DND-41 (cell line): ENCODE results near the gene TTC28.
"Not testable (repeated sequence)": the region's sequence is repeated elsewhere in the genome, so short reads cannot be mapped to it uniquely, and the experiment has no call there.

Experiments used
- ATAC-seq: fragments of 200-7000 bp; cut with Tn5 transposase; 3 replicates; pipeline ENCODE4 v1.9.1; 2021; ENCODE audit warnings: low read depth; ENCODE audit not compliant: insufficient read depth
- DNase-seq: peaks from one replicate; pipeline ENCODE4 v3.0.0-alpha.2; 2020
- H2AFZ ChIP-seq: 2 replicates; pipeline ENCODE4 v1.6.0; 2012; ENCODE audit warnings: low read depth, low read length
- H3K27ac ChIP-seq: 2 replicates; pipeline ENCODE4 v1.5.1; 2012; ENCODE audit warnings: low read length, inconsistent platforms
- H3K27me3 ChIP-seq: fragments of 200-600 bp; sonication (generic); 2 replicates; pipeline ENCODE4 v1.6.0; 2012; ENCODE audit warnings: low read length, mild to moderate bottlenecking, inconsistent platforms; ENCODE audit not compliant: insufficient read depth, poor library complexity
- H3K36me3 ChIP-seq: 2 replicates; pipeline ENCODE4 v1.5.1; 2012; ENCODE audit warnings: low read length, inconsistent platforms; ENCODE audit not compliant: insufficient read depth
- H3K4me1 ChIP-seq: 2 replicates; pipeline ENCODE4 v1.5.1; 2012; ENCODE audit warnings: mild to moderate bottlenecking, low read length; ENCODE audit not compliant: insufficient read depth
- H3K4me2 ChIP-seq: 2 replicates; pipeline ENCODE4 v1.6.0; 2012; ENCODE audit warnings: mild to moderate bottlenecking, moderate library complexity, low read length, inconsistent platforms; ENCODE audit not compliant: insufficient read depth
- H3K4me3 ChIP-seq, 2 experiments: fragments of 200-600 bp in 1 of 2; shearing (Covaris generic) in 1 of 2; 2 replicates each; pipeline ENCODE4 v1.5.1; 2012 to 2016; ENCODE audit warnings: inconsistent platforms in 2 of 2, low read length in 2 of 2, mild to moderate bottlenecking in 2 of 2, low read depth in 1 of 2, moderate library complexity in 1 of 2
- H3K79me2 ChIP-seq: 2 replicates; pipeline ENCODE4 v1.6.0; 2012; ENCODE audit warnings: low read length, inconsistent platforms; ENCODE audit not compliant: insufficient read depth
- H3K9ac ChIP-seq: 2 replicates; pipeline ENCODE4 v1.6.0; 2012; ENCODE audit warnings: low read depth, mild to moderate bottlenecking, inconsistent platforms, low read length, moderate library complexity
- H3K9me3 ChIP-seq: 2 replicates; pipeline ENCODE4 v1.5.1; 2012; ENCODE audit warnings: low read length, moderate library complexity, mild to moderate bottlenecking, inconsistent platforms; ENCODE audit not compliant: insufficient read depth, severe bottlenecking
- H4K20me1 ChIP-seq: 2 replicates; pipeline ENCODE4 v1.6.0; 2012; ENCODE audit warnings: low read length; ENCODE audit not compliant: insufficient read depth
- EZH2 ChIP-seq: IDR thresholded peaks from 3 replicates; pipeline ENCODE4 v1.6.1; 2012; ENCODE audit warnings: borderline replicate concordance, low read depth, mild to moderate bottlenecking, moderate library complexity, low read length, inconsistent platforms; ENCODE audit not compliant: severe bottlenecking
- TF ChIP-seq, protein P1 (sequence below): IDR thresholded peaks from 2 replicates; pipeline ENCODE4 v1.5.1; 2012; ENCODE audit warnings: borderline replicate concordance, low read length, moderate library complexity, mild to moderate bottlenecking; ENCODE audit not compliant: poor library complexity, severe bottlenecking; ENCODE audit errors: extremely low read depth

The TTC28 gene

DNA sequence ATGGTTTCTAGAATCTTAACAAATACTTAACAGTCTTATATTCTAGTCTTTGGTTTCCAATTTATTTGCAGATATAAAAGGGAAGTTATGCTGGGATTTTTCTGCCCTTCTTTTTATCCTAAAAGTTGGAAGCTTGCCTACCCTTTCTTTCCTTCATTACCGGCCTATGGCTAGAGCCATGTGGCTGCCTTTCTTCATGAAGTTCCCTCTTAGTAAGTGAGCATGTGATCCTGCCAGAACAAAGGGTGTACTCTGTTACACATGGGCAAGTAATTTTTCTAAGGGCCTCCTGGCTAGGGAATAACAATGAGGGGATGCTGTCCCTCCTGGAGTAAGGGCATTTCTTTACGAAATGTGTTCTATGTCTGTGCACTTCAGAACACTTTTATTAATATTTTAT lies 508.5 kb downstream of the TTC28 start:
- no peak for ATAC-seq
- H3K4me3 ChIP-seq: no peak overlapping the region
- H3K36me3 ChIP-seq: no peaks in the 10 kb centered on the region; the same call in 1 of the 2 replicates
- H3K4me2 ChIP-seq: no peak overlapping the region
- no peak for DNase-seq
- peaks cover 39% of the 10 kb centered on the region for H3K79me2 ChIP-seq
- H2AFZ ChIP-seq: no peak overlapping the region
- no peaks in the 10 kb centered on the region for H3K9me3 ChIP-seq
- TF ChIP-seq, protein P1, sequence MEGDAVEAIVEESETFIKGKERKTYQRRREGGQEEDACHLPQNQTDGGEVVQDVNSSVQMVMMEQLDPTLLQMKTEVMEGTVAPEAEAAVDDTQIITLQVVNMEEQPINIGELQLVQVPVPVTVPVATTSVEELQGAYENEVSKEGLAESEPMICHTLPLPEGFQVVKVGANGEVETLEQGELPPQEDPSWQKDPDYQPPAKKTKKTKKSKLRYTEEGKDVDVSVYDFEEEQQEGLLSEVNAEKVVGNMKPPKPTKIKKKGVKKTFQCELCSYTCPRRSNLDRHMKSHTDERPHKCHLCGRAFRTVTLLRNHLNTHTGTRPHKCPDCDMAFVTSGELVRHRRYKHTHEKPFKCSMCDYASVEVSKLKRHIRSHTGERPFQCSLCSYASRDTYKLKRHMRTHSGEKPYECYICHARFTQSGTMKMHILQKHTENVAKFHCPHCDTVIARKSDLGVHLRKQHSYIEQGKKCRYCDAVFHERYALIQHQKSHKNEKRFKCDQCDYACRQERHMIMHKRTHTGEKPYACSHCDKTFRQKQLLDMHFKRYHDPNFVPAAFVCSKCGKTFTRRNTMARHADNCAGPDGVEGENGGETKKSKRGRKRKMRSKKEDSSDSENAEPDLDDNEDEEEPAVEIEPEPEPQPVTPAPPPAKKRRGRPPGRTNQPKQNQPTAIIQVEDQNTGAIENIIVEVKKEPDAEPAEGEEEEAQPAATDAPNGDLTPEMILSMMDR: no peak
- no peak for TF ChIP-seq EZH2
- peaks cover 43% of the 10 kb centered on the region for H3K4me1 ChIP-seq
- H4K20me1 ChIP-seq: 0 out of 2 replicates have a peak, but pooled peaks cover 3% of the 10 kb centered on the region
- no peak overlapping the region for H3K27ac ChIP-seq
- H3K27me3 ChIP-seq: no peaks in the 10 kb centered on the region
- H3K9ac ChIP-seq: no peak overlapping the region

DNA sequence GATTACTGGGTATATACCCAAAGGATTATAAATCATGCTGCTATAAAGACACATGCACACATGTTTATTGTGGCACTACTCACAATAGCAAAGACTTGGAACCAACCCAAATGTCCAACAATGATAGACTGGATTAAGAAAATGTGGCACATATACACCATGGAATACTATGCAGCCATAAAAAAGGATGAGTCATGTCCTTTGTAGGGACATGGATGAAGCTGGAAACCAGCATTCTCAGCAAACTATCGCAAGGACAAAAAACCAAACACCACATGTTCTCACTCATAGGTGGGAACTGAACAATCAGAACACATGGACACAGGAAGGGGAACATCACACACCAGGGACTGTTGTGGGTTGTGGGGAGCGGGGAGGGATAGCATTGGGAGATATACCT lies 510.3 kb downstream of the TTC28 start:
- H3K27me3 ChIP-seq, H3K27ac ChIP-seq, H3K9me3 ChIP-seq, H3K36me3 ChIP-seq, DNase-seq, H3K9ac ChIP-seq, H2AFZ ChIP-seq, ATAC-seq, H3K4me2 ChIP-seq, H3K4me3 ChIP-seq, H4K20me1 ChIP-seq: not testable (repeated sequence)
- Histone ChIP-seq H3K4me1 (peaks cover 32% of the 10 kb centered on the region), H3K79me2 (peaks cover 25% of the 10 kb centered on the region; the same call in 1 of the 2 replicates)

DNA sequence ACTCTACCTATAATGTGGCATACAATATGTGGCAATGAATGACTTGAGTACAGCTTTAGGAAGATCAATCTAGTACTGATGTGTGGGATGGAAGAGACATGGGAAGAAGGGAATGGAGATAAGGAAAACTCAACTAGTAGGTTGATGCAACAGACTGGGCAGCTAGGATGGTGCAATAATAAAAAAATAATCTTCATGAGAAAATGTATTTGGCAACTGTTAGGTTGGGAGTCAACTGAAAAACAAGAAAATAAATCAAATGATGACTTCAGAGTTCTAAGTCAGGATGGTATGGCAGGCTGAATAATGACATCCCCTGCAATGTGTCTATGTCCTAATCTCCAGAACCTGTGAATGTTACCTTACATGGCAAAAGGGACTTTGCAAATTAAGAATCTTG lies 523.8 kb downstream of the TTC28 start:
- Histone ChIP-seq H2AFZ (no peak overlapping the region), H3K4me2 (no peak overlapping the region), H3K36me3 (peaks cover 19% of the 10 kb centered on the region; the same call in 1 of the 2 replicates), H3K4me3 (no peak overlapping the region), H3K79me2 (peaks cover 31% of the 10 kb centered on the region), H3K9ac (no peak overlapping the region), H3K9me3 (no peaks in the 10 kb centered on the region), H3K27ac (no peak overlapping the region), H3K27me3 (no peaks in the 10 kb centered on the region), H3K4me1 (no peaks in the 10 kb centered on the region), H4K20me1 (no peaks in the 10 kb centered on the region; the same call in 1 of the 2 replicates)
- ATAC-seq: no peak
- no peak for TF ChIP-seq EZH2
- TF ChIP-seq, protein P1: no peak
- no peak for DNase-seq

DNA sequence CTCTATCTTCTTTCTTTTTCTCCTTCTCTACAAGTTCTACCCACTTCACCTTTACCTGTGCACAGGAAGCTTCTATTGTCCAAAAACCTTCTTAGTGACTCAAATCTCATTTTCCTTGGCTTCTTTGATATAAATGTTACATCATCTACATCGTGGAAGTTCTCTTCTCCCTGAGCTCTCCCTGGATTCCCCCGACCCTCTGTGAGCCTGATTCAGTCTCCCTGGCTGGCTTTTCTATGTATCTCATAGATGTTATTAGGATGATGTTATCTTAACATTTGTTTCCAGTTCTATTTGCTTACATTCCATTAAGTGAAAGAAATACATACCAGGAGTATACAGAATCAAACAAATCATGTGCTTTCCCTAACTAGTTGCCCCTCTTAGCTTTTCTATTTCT lies 524.8 kb downstream of the TTC28 start:
- Histone ChIP-seq H4K20me1 (peaks cover 3% of the 10 kb centered on the region; the same call in 1 of the 2 replicates), H3K79me2 (peaks cover 32% of the 10 kb centered on the region), H3K36me3 (peaks cover 22% of the 10 kb centered on the region; the same call in 1 of the 2 replicates), H3K9me3 (no peaks in the 10 kb centered on the region), H3K4me1 (no peaks in the 10 kb centered on the region), H3K4me2 (no peak overlapping the region), H3K27ac (no peak overlapping the region), H3K27me3 (no peaks in the 10 kb centered on the region), H3K4me3 (no peak overlapping the region), H2AFZ (no peak overlapping the region), H3K9ac (no peak overlapping the region)
- no peak for TF ChIP-seq EZH2
- TF ChIP-seq, protein P1: no peak
- DNase-seq (no peak), ATAC-seq (no peak)
